Fibroblast of pulmonary artery (primary cell): ENCODE data around the gene WDR86.

ENCODE experiments used
- DNase-seq: peaks from one replicate; pipeline ENCODE4 v3.0.0-alpha.2; 2010; ENCODE audit warnings: low read depth
- H3K4me3 ChIP-seq: replicated peaks from 2 replicates; pipeline ENCODE4 v1.5.1; 2011; ENCODE audit warnings: low read depth, mild to moderate bottlenecking, control low read depth, low read length, moderate library complexity
- TF ChIP-seq, protein P1 (sequence below): IDR thresholded peaks from 2 replicates; pipeline ENCODE4 v1.5.1; 2011; ENCODE audit warnings: mild to moderate bottlenecking, control low read depth, low read length, inconsistent platforms; ENCODE audit errors: missing control alignments

WDR86 gene

DNA sequence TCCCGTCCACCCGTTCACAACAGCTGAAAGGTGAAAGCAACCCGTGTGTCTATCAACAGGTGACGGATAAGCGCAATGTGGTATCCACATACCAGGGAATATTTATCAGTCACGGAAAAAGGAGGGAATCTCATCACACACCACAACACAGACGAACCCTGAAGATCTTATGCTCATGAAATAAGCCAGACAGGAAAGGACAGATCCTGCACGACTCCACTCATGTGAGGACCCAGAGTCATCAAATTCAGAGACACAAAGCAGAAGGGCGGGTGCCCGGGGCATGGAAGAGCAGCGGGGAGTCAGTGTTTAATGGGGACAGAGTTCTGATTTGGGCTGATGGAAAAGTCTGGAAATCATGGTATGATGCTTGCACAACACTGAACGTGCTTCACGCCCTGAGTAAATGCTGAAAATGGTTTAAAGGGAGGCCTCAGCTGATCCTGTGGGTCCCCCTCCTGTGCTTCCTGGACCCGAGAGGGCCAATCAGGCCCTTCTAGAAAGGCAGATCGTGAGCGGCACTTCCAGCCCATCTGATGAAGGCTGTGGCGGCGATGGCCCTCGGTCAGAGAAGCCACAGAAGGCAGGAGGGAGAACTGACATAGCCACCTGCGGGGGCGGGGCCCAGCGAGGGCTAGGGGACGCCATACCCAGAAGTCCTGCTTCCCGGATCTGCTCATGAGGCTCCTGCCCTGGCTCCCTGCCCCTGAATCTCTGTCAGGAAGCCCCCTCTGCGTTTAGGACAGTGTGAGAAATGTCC is 19.1 kb downstream of the WDR86 start:
- TF ChIP-seq, protein P1, sequence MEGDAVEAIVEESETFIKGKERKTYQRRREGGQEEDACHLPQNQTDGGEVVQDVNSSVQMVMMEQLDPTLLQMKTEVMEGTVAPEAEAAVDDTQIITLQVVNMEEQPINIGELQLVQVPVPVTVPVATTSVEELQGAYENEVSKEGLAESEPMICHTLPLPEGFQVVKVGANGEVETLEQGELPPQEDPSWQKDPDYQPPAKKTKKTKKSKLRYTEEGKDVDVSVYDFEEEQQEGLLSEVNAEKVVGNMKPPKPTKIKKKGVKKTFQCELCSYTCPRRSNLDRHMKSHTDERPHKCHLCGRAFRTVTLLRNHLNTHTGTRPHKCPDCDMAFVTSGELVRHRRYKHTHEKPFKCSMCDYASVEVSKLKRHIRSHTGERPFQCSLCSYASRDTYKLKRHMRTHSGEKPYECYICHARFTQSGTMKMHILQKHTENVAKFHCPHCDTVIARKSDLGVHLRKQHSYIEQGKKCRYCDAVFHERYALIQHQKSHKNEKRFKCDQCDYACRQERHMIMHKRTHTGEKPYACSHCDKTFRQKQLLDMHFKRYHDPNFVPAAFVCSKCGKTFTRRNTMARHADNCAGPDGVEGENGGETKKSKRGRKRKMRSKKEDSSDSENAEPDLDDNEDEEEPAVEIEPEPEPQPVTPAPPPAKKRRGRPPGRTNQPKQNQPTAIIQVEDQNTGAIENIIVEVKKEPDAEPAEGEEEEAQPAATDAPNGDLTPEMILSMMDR: no peak

GRCh38 chr7:151389768-151390597 is 19.9 kb downstream of the WDR86 start:
- TF ChIP-seq, protein P1: no peak
- H3K4me3 ChIP-seq: no peak overlapping the region
- DNase-seq: no peak

More for the DNA sequence above, 19.1 kb downstream of the WDR86 start:
- DNase-seq: no peak
- H3K4me3 ChIP-seq: no peak overlapping the region

DNA sequence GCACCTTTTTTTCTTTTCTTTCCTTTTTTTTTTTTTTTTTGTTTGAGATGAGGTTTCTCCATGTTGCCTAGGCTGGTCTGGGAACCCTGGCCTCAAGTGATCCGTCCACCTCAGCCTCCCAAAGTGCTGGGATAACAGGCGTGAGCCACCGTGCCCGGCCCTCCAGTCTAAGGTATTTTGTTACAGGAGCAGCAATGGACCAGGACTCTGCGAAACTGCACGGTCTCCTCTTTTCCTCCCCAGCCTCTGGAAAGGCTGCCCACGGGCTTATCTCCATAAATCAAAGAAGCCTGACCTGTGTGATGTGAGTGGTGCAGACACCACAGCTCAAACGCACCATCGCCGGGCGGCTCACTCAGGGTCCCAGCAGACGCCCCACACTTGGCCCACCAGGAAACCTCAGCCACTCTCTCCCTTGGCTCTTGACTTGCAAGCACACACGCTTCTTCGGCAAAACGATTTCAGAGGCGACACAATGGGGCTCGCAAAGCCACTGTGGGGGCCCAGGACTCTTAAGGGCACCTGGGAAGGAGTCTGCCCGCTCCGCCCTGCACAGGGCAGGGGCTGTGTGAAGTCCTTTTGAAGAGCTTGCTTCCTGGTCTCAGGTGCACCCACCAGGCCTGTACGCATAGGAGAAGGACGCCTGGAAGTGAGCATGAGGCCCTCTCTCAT is 20.6 kb downstream of the WDR86 start:
- no peak for DNase-seq
- H3K4me3 ChIP-seq: no peak overlapping the region
- TF ChIP-seq, protein P1: no peak

DNA sequence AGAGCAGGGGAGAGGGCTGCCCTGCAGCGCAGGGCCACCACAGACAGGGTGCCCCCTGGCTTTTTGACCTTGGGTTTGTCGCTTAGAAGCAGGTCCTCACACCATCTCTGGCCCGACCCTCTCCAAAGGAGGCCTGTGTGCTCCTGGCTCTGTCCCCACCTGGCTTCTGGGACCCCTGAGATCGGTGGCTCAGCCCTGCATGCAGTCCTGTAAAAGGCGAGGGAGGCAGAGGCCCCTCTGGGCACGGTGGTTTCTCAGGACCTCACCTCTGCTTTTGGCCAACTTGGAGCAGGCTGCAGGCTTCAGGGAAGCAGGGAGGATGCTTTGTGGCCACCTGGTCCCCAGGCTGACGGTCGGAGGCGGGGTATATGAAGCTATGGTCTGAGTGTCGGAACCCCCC is 21.4 kb downstream of the WDR86 start:
- no peak overlapping the region for H3K4me3 ChIP-seq
- DNase-seq: no peak
- TF ChIP-seq, protein P1: no peak

DNA sequence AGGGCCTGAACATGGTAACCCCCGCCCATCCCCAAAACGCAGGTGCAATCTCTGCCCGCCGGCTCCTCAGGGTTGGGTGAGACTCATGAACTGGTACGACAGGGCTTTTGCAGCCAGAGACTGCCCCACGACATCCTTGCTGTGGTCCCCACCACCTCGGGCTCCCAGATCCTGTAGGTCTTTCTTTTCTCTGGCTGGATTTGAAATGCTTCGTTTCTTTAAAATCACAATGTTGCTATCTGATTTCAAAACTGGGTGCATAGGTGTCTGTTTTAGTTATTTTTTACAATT is 21.9 kb downstream of the WDR86 start:
- no peak overlapping the region for H3K4me3 ChIP-seq
- DNase-seq: no peak
- TF ChIP-seq, protein P1: no peak

DNA sequence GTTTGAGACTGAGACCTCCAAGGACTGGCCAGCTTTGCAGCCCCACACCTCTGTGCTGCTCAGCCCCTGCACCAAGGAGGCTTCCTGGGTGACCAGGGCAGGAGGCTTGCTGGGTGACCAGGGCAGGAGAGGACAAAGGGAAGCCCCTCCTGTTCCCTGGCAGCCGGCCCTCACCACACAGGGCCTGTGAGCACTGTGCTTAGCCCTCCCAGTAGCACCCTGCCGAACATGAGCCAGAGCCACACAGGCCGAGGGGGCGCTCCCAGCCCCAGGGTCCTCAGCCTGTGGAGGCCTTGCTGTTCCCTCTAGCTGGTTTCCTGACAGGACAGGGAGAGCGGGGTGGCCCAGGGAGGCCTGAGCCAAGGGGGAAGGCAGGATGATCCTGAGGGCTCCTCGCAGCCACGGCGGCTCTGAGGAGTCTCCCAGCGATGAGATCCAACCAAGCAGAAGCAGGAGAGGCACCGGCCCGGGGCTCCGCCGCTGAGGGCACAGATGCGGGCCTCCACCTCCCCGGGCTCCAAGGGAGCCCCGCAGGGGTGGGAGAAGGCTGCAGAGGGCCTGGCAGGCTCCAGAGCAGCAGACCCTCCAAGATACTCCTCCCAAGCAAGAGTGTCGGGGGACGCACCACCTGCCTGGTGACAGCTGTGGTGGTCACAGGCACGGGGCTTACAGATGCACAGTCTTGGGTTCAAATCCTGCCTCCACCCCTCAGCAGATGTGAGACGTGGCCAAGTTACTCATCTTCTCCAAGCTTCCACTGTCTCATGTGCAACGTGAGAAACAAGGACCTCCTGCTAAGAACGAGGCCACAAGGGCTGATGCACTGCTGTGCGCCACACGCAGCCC is 22.5 kb downstream of the WDR86 start:
- H3K4me3 ChIP-seq: no peak overlapping the region
- TF ChIP-seq, protein P1: no peak
- no peak for DNase-seq
